Activated naive CD8-positive, alpha-beta T cell treated with anti-CD3 and anti-CD28 coated beads, Interleukin-2, amount 50 U/mL, for 24 hours (primary cell): ENCODE measurements around the gene KREMEN1.
A peak's percentile ranks its signal among the peaks of the same experiment; 100 is the strongest.
"Not testable (repeated sequence)": the region's sequence is repeated elsewhere in the genome, so short reads cannot be mapped to it uniquely, and the experiment has no call there.

Experiments used
- ATAC-seq: fragments of 150-1000 bp; cut with Tn5 transposase; one replicate; pipeline ENCODE4 v1.10.0; 2021
- DNase-seq: peaks from one replicate; pipeline ENCODE4 v3.0.0; 2021
- H3K27ac Mint-ChIP-seq: one replicate; pipeline ENCODE4 v1.8.0; 2021; ENCODE audit warnings: mild to moderate bottlenecking, mixed read lengths
- H3K27me3 Mint-ChIP-seq: one replicate; pipeline ENCODE4 v1.8.0; 2021; ENCODE audit warnings: mixed read lengths
- H3K36me3 Mint-ChIP-seq: one replicate; pipeline ENCODE4 v1.8.0; 2021; ENCODE audit warnings: low read depth, mixed read lengths
- H3K4me1 Mint-ChIP-seq: one replicate; pipeline ENCODE4 v1.8.0; 2021; ENCODE audit warnings: mixed read lengths
- H3K4me3 Mint-ChIP-seq: one replicate; pipeline ENCODE4 v1.8.0; 2021; ENCODE audit warnings: mild to moderate bottlenecking, moderate library complexity, mixed read lengths
- H3K9me3 Mint-ChIP-seq: one replicate; pipeline ENCODE4 v1.8.0; 2021; ENCODE audit warnings: mixed read lengths

KREMEN1 gene

GRCh38 chr22:29116397-29117123 is 43.7 kb downstream of the KREMEN1 start:
- H3K9me3 Mint-ChIP-seq, result peaks cover 10% of the 10 kb centered on the region
- peaks cover 6% of the 10 kb centered on the region for H3K4me1 Mint-ChIP-seq
- no peak overlapping the region for H3K4me3 Mint-ChIP-seq
- peaks cover 6% of the 10 kb centered on the region for H3K36me3 Mint-ChIP-seq
- DNase-seq (no peak), ATAC-seq (peak; percentile 33)
- H3K27me3 Mint-ChIP-seq, result peaks cover 36% of the 10 kb centered on the region
- no peak overlapping the region for H3K27ac Mint-ChIP-seq

DNA sequence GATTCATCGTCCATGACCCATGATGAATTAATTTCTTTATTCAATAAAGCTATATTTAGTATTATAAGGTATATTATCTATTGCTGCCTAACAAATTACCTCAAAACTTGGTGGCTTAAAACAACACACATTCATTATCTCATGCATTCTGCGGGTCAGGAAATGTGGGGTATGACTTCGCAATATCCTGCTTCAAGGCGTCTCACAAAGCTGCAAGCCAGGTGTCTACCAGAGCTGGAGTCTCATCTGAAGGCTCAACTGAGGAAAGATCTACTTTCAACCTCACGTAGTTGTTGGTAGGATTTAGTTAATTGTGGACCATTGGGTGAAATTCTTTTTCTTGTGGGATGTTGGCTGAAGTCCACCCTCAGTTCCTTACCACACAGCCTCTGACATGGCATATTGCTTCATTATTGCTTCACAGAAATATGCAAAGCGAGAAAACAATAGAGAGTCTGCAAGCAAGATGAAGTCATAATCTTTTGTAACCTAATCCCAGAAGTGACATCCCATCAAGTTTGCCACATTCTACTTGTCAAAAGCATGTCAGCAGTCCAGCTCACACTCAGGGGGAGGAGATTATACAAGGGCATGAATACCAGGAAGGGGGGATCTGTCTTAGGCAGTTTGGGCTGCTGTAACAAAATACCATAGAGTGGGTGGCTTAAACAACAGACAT is 45.1 kb downstream of the KREMEN1 start:
- Mint-ChIP-seq H3K27ac (no peak overlapping the region), H3K9me3 (peaks cover 10% of the 10 kb centered on the region), H3K36me3 (peaks cover 6% of the 10 kb centered on the region), H3K27me3 (peaks cover 36% of the 10 kb centered on the region), H3K4me1 (peaks cover 8% of the 10 kb centered on the region), H3K4me3 (no peak overlapping the region)
- DNase-seq, result no peak
- ATAC-seq, result no peak

DNA sequence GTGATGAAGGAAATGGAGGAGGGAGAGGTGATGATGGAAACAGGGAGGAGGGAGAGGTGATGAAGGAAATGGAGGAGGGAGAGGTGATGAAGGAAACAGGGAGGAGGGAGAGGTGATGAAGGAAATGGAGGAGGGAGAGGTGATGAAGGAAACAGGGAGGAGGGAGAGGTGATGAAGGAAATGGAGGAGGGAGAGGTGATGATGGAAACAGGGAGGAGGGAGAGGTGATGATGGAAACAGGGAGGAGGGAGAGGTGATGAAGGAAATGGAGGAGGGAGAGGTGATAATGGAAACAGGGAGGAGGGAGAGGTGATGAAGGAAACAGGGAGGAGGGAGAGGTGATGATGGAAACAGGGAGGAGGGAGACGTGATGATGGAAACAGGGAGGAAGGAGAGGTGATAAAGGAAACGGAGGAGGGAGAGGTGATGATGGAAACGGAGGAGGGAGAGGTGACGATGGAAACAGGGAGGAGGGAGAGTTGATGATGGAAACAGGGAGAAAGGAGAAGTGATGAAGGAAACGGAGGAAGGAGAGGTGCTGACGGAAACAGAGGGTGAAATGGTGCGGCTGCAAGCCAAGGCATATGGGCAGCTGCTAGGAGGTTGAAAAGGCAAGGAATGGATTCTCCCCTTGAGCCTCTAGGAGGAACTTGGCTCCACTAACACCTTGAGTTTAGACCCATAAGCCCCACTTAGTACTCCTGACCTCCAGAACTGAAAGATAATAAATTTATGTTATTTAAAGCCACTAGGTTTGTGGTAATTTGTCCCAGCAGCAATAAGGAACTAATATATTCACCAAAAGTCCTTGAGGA is 47.5 kb downstream of the KREMEN1 start:
- H3K4me1 Mint-ChIP-seq, H3K4me3 Mint-ChIP-seq, H3K9me3 Mint-ChIP-seq, H3K27ac Mint-ChIP-seq, ATAC-seq, H3K36me3 Mint-ChIP-seq, DNase-seq: not testable (repeated sequence)
- peaks cover 30% of the 10 kb centered on the region for H3K27me3 Mint-ChIP-seq

GRCh38 chr22:29121124-29121523 is 48.3 kb downstream of the KREMEN1 start:
- Mint-ChIP-seq H3K4me1 (peaks cover 8% of the 10 kb centered on the region), H3K27ac (no peak overlapping the region), H3K27me3 (peaks cover 26% of the 10 kb centered on the region), H3K36me3 (peaks cover 6% of the 10 kb centered on the region), H3K4me3 (no peak overlapping the region), H3K9me3 (peaks cover 10% of the 10 kb centered on the region)
- no peak for ATAC-seq
- DNase-seq, result no peak

GRCh38 chr22:29122041-29122440 is 49.2 kb downstream of the KREMEN1 start:
- Mint-ChIP-seq H3K36me3 (peaks cover 6% of the 10 kb centered on the region), H3K4me3 (no peak overlapping the region), H3K27ac (no peak overlapping the region), H3K9me3 (peaks cover 6% of the 10 kb centered on the region), H3K27me3 (peaks cover 19% of the 10 kb centered on the region), H3K4me1 (peaks cover 6% of the 10 kb centered on the region)
- DNase-seq (no peak), ATAC-seq (no peak)

DNA sequence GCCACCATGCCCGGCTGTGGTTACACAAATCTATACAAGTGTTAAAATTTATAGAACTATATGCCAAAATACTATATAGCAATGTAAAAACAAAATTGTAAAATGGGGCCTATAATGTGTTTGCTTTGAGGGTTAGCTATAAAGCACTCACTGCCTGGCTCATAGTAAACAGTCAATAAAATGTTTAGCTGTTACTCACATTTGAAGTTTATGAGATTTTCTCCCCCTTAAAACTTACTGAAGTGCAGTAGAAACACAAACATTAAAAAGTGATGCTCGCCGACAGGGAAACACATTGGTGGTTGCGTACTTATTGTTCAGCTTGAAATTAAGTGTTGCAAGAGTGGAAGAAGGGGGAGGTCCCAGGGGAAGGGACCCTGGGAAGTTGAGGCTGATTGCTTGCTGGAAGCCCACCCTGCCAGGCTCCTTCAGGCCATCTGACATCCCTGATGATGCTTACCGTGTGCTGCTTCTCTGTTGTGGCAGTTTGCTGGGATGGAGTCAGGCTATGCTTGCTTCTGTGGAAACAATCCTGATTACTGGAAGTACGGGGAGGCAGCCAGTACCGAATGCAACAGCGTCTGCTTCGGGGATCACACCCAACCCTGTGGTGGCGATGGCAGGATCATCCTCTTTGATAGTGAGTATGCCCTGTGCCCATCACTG is 52.1 kb downstream of the KREMEN1 start:
- no peak overlapping the region for H3K27ac Mint-ChIP-seq
- peaks cover under 1% of the 10 kb centered on the region for H3K9me3 Mint-ChIP-seq
- no peak overlapping the region for H3K4me3 Mint-ChIP-seq
- peaks cover 3% of the 10 kb centered on the region for H3K27me3 Mint-ChIP-seq
- ATAC-seq (no peak), DNase-seq (no peak)
- H3K36me3 Mint-ChIP-seq, result no peaks in the 10 kb centered on the region
- peaks cover 2% of the 10 kb centered on the region for H3K4me1 Mint-ChIP-seq

GRCh38 chr22:29125443-29125778 is 52.6 kb downstream of the KREMEN1 start:
- ATAC-seq, result no peak
- Mint-ChIP-seq H3K9me3 (no peaks in the 10 kb centered on the region), H3K36me3 (no peaks in the 10 kb centered on the region), H3K4me3 (no peak overlapping the region), H3K27me3 (peaks cover 2% of the 10 kb centered on the region), H3K27ac (no peak overlapping the region), H3K4me1 (peaks cover 2% of the 10 kb centered on the region)
- DNase-seq, result no peak

DNA sequence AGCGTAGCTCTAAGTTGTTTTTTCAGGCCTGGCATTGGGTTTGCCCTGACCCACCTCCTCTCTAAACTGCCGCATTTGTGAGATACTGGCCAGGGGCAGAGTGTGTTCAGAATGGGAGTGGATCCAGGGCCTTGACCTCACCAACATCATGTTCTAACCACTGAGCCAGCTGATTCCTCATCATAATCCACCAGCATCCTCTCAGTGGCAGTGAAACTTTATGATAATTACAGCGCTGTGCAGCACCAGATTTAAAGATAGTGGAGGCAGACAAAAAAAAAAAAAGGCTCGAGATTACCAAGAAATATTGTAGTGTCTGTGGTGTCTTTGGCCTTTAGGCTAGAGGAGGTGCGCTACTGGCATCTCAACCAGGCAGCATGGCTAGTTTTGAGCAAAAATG is 53.0 kb downstream of the KREMEN1 start:
- peaks cover 2% of the 10 kb centered on the region for H3K4me1 Mint-ChIP-seq
- no peak overlapping the region for H3K4me3 Mint-ChIP-seq
- no peak for ATAC-seq
- DNase-seq, result no peak
- no peaks in the 10 kb centered on the region for H3K27me3 Mint-ChIP-seq
- H3K36me3 Mint-ChIP-seq, result no peaks in the 10 kb centered on the region
- no peaks in the 10 kb centered on the region for H3K9me3 Mint-ChIP-seq
- H3K27ac Mint-ChIP-seq, result no peak overlapping the region

GRCh38 chr22:29126670-29127395 is 54.0 kb downstream of the KREMEN1 start:
- Mint-ChIP-seq H3K27me3 (no peaks in the 10 kb centered on the region), H3K9me3 (no peaks in the 10 kb centered on the region), H3K4me3 (no peak overlapping the region), H3K36me3 (no peaks in the 10 kb centered on the region), H3K4me1 (peaks cover 2% of the 10 kb centered on the region), H3K27ac (no peak overlapping the region)
- ATAC-seq (no peak), DNase-seq (no peak)

- H3K27me3 Mint-ChIP-seq, result peaks cover 1% of the 10 kb centered on the region
- DNase-seq (no peak), ATAC-seq (no peak)
- H3K9me3 Mint-ChIP-seq, result peaks cover 3% of the 10 kb centered on the region
- no peaks in the 10 kb centered on the region for H3K36me3 Mint-ChIP-seq
- no peak overlapping the region for H3K27ac Mint-ChIP-seq
- no peaks in the 10 kb centered on the region for H3K4me1 Mint-ChIP-seq
- H3K4me3 Mint-ChIP-seq, result no peak overlapping the region
These were observed 56.3 kb downstream of the KREMEN1 start for GRCh38 chr22:29128891-29129807.

DNA sequence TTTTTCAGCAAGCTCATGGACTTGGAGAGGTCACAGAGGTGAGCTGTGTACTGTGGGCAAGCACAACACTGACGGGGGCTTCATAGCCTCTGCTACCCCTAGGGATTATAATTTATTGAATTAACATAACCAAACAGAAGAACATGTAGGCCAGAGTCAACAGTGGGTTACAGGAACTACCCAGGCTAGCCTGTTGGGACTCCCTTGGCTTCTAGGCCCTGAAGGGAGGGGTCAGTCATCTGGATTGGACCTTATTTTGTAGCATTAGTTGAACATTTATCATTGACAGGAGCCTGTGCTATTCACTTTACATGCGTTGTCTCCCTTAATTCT is 56.9 kb downstream of the KREMEN1 start:
- H3K27me3 Mint-ChIP-seq, result peaks cover 5% of the 10 kb centered on the region
- no peaks in the 10 kb centered on the region for H3K4me1 Mint-ChIP-seq
- no peak overlapping the region for H3K4me3 Mint-ChIP-seq
- no peaks in the 10 kb centered on the region for H3K36me3 Mint-ChIP-seq
- no peak overlapping the region for H3K27ac Mint-ChIP-seq
- peaks cover 3% of the 10 kb centered on the region for H3K9me3 Mint-ChIP-seq
- no peak for ATAC-seq
- DNase-seq, result no peak

GRCh38 chr22:29130476-29130875 is 57.6 kb downstream of the KREMEN1 start:
- Mint-ChIP-seq H3K36me3 (no peaks in the 10 kb centered on the region), H3K4me3 (no peak overlapping the region), H3K27me3 (peaks cover 5% of the 10 kb centered on the region), H3K4me1 (no peaks in the 10 kb centered on the region), H3K9me3 (peaks cover 3% of the 10 kb centered on the region), H3K27ac (no peak overlapping the region)
- DNase-seq, result no peak
- ATAC-seq, result no peak

DNA sequence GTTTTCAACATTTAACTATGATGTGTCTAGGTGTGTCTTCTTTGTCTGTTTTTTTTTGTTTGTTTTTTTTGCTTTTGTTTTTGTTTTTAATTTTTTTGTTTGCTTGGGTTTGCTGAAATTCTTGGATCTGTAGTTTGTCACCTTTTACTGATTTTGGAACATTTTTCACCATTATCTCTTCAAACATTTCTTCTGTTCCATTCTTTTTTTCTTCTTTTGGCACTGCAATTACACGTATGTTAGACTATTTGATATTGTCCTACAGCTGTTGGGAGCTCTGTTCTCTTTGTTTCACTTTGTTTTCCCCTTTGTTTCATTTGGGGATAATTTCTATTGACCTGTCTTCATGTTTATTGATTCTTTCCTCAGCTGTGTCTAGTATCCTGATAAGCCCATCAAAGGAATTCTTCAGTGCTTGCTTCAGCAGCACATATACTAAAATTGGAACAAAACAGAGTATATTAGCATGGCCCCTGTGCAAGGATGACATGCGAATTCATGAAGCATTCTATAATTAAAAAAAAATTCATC is 60.8 kb downstream of the KREMEN1 start:
- Mint-ChIP-seq H3K36me3 (no peaks in the 10 kb centered on the region), H3K27me3 (peaks cover 7% of the 10 kb centered on the region), H3K4me3 (no peak overlapping the region), H3K4me1 (no peaks in the 10 kb centered on the region), H3K9me3 (peaks cover 3% of the 10 kb centered on the region), H3K27ac (no peak overlapping the region)
- ATAC-seq (no peak), DNase-seq (no peak)
